RWPE2 (cell line): Measurements from ENCODE around the gene PIRT.

ENCODE experiments used
- ATAC-seq: fragments of 200-7000 bp; cut with Tn5 transposase; 3 replicates; pipeline ENCODE4 v1.9.1; 2021; ENCODE audit warnings: low read depth
- DNase-seq: peaks from one replicate; pipeline ENCODE4 v3.0.0-alpha.2; 2020; ENCODE audit warnings: low spot score
- H3K27ac ChIP-seq: fragments of 450-650 bp; 2 replicates; pipeline ENCODE4 v1.5.1; 2017; ENCODE audit warnings: mild to moderate bottlenecking; ENCODE audit not compliant: poor library complexity, severe bottlenecking
- H3K27me3 ChIP-seq: fragments of 250-450 bp; sonication (Bioruptor Pico); 2 replicates; pipeline ENCODE4 v1.5.1; 2021; ENCODE audit warnings: mild to moderate bottlenecking, moderate library complexity; ENCODE audit not compliant: insufficient read depth, poor library complexity, severe bottlenecking
- H3K36me3 ChIP-seq: fragments of 250-450 bp; sonication (Bioruptor Pico); 2 replicates; pipeline ENCODE4 v1.5.1; 2020; ENCODE audit warnings: low read depth, mild to moderate bottlenecking, moderate library complexity
- H3K4me1 ChIP-seq: fragments of 250-450 bp; sonication (Bioruptor Pico); 2 replicates; pipeline ENCODE4 v1.5.1; 2021; ENCODE audit warnings: mild to moderate bottlenecking, moderate library complexity; ENCODE audit not compliant: insufficient read depth, poor library complexity, severe bottlenecking
- H3K4me3 ChIP-seq: fragments of 250-450 bp; sonication (Bioruptor Pico); 2 replicates; pipeline ENCODE4 v1.5.1; 2021; ENCODE audit warnings: mild to moderate bottlenecking, moderate library complexity; ENCODE audit not compliant: severe bottlenecking
- H3K9me3 ChIP-seq: fragments of 250-450 bp; sonication (Bioruptor Pico); 2 replicates; pipeline ENCODE4 v1.5.1; 2021; ENCODE audit warnings: mild to moderate bottlenecking, moderate library complexity; ENCODE audit not compliant: severe bottlenecking
- CTCF ChIP-seq: fragments of 450-650 bp; IDR thresholded peaks from one replicate; pipeline ENCODE4 v1.5.1; 2017; ENCODE audit warnings: mild to moderate bottlenecking, moderate library complexity; ENCODE audit not compliant: poor library complexity, severe bottlenecking

Gene PIRT

GRCh38 chr17:10836966-10837590, 809 bp downstream of the PIRT start:
- no peaks in the 10 kb centered on the region for H3K27me3 ChIP-seq
- no peak for TF ChIP-seq CTCF
- no peak overlapping the region for H3K4me3 ChIP-seq
- no peaks in the 10 kb centered on the region for H3K4me1 ChIP-seq
- ATAC-seq (no peak), DNase-seq (no peak)
- H3K9me3 ChIP-seq: no peaks in the 10 kb centered on the region
- no peaks in the 10 kb centered on the region for H3K36me3 ChIP-seq
- no peak overlapping the region for H3K27ac ChIP-seq

GRCh38 chr17:10836145-10836544, 1.7 kb downstream of the PIRT start:
- no peak for TF ChIP-seq CTCF
- Histone ChIP-seq H3K27me3 (no peaks in the 10 kb centered on the region), H3K27ac (no peak overlapping the region), H3K36me3 (no peaks in the 10 kb centered on the region), H3K9me3 (no peaks in the 10 kb centered on the region), H3K4me3 (no peak overlapping the region), H3K4me1 (no peaks in the 10 kb centered on the region)
- DNase-seq (no peak), ATAC-seq (no peak)

- TF ChIP-seq CTCF: no peak
- H3K4me1 ChIP-seq: no peaks in the 10 kb centered on the region
These were observed 6.2 kb downstream of the PIRT start for GRCh38 chr17:10831696-10832095.

GRCh38 chr17:10827898-10828552, 9.9 kb downstream of the PIRT start:
- no peaks in the 10 kb centered on the region for H3K9me3 ChIP-seq
- no peaks in the 10 kb centered on the region for H3K4me1 ChIP-seq
- H3K27ac ChIP-seq: no peak overlapping the region
- DNase-seq (no peak), ATAC-seq (no peak)
- no peak overlapping the region for H3K4me3 ChIP-seq
- H3K36me3 ChIP-seq: no peaks in the 10 kb centered on the region
- H3K27me3 ChIP-seq: no peaks in the 10 kb centered on the region
- no peak for TF ChIP-seq CTCF

More at GRCh38 chr17:10831696-10832095, 6.2 kb downstream of the PIRT start:
- H3K36me3 ChIP-seq: no peaks in the 10 kb centered on the region
- no peak overlapping the region for H3K27ac ChIP-seq
- no peak overlapping the region for H3K4me3 ChIP-seq
- no peaks in the 10 kb centered on the region for H3K9me3 ChIP-seq
- H3K27me3 ChIP-seq: no peaks in the 10 kb centered on the region
- DNase-seq: no peak
- ATAC-seq: no peak

GRCh38 chr17:10824874-10825273, 13.0 kb downstream of the PIRT start:
- no peak overlapping the region for H3K27ac ChIP-seq
- H3K9me3 ChIP-seq: no peaks in the 10 kb centered on the region
- no peak overlapping the region for H3K4me3 ChIP-seq
- TF ChIP-seq CTCF: no peak
- H3K4me1 ChIP-seq: no peaks in the 10 kb centered on the region
- DNase-seq (no peak), ATAC-seq (no peak)
- H3K36me3 ChIP-seq: no peaks in the 10 kb centered on the region
- no peaks in the 10 kb centered on the region for H3K27me3 ChIP-seq
